ENCODE measurements around the gene PRKCQ.

DNA sequence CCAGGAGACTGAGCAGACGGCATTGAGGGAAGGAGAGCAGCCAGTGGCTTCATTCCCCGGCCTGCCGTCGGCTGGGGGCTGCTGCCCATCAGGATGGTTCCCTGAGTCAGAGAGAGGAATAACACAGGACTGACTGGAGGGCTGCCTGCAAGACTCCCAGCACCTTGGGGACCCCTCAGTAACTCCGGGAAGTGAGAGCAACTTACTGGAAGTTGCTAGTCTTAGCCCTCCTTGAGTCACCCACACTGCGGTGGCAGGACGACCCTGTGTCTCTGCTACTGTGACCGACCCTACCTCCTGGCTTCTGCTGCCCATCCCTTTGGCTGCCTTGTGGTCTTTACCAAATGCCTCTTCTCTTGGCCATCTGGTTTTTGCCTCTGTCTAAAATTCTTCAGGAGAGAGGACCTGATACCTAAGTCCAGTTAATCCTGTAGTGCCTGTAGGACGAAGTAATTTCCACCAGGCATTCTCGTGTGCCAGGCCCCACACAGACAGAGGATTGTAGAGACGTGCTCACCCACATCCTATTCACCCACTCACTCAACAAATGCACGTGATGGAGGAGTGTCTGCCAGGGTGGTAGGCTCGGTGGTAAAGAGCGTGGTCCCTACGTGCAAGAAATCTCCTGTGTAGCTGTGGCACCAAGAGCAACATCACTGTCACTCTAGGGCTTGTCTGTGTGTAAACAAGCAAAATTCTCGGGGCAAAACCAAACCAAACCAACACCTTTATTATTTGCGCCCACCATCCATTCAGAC lies 156.5 kb downstream of the PRKCQ start:
- TF ChIP-seq, protein P1, sequence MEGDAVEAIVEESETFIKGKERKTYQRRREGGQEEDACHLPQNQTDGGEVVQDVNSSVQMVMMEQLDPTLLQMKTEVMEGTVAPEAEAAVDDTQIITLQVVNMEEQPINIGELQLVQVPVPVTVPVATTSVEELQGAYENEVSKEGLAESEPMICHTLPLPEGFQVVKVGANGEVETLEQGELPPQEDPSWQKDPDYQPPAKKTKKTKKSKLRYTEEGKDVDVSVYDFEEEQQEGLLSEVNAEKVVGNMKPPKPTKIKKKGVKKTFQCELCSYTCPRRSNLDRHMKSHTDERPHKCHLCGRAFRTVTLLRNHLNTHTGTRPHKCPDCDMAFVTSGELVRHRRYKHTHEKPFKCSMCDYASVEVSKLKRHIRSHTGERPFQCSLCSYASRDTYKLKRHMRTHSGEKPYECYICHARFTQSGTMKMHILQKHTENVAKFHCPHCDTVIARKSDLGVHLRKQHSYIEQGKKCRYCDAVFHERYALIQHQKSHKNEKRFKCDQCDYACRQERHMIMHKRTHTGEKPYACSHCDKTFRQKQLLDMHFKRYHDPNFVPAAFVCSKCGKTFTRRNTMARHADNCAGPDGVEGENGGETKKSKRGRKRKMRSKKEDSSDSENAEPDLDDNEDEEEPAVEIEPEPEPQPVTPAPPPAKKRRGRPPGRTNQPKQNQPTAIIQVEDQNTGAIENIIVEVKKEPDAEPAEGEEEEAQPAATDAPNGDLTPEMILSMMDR (IDR thresholded peaks at IDR 0.05): no peak
- no peak for TF ChIP-seq POLR2A (IDR thresholded peaks at IDR 0.05)

Data from body of pancreas (tissue), 4 donors.